ENCODE data around the gene BARHL2.

The BARHL2 gene

GRCh38 chr1:90694846-90695245 is 22.3 kb downstream of the BARHL2 start:
- H3K4me3 ChIP-seq (ENCODE audit: low read depth, low read length): no peak overlapping the region
- no peak for TF ChIP-seq CTCF (IDR thresholded peaks at IDR 0.05; ENCODE audit: borderline replicate concordance, insufficient read depth, low read depth, low read length)

- no peak for TF ChIP-seq CTCF (IDR thresholded peaks at IDR 0.05; ENCODE audit: borderline replicate concordance, insufficient read depth, low read depth, low read length)
- H3K4me3 ChIP-seq (ENCODE audit: low read depth, low read length): no peak overlapping the region
Measured at GRCh38 chr1:90687747-90688146, 29.4 kb downstream of the BARHL2 start.

GRCh38 chr1:90675161-90675847 is 41.8 kb downstream of the BARHL2 start:
- H3K4me3 ChIP-seq (ENCODE audit: low read depth, low read length): no peak overlapping the region
- no peak for TF ChIP-seq CTCF (IDR thresholded peaks at IDR 0.05; ENCODE audit: borderline replicate concordance, insufficient read depth, low read depth, low read length)

DNA sequence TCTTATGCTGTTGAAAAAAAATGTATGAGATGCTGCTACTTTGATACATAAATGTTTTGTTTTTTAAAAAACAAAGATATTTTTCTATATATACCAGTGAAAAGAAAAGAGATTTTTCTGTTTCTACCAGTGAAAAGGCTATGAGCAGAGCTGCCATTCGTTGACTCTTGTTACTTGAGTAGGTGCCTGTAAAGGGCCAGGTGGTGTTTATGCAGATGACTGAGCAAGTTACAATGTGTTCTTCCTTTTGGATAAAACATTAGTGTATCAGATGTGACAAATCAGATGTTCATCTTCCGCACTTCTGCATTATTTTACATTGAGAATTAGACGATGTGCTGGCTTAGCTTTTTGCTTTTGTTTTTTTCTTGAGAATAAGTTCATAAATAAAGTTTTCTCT is 45.4 kb downstream of the BARHL2 start:
- no peak overlapping the region for H3K4me3 ChIP-seq (ENCODE audit: low read depth, low read length)
- TF ChIP-seq CTCF (IDR thresholded peaks at IDR 0.05; ENCODE audit: borderline replicate concordance, insufficient read depth, low read depth, low read length): no peak

DNA sequence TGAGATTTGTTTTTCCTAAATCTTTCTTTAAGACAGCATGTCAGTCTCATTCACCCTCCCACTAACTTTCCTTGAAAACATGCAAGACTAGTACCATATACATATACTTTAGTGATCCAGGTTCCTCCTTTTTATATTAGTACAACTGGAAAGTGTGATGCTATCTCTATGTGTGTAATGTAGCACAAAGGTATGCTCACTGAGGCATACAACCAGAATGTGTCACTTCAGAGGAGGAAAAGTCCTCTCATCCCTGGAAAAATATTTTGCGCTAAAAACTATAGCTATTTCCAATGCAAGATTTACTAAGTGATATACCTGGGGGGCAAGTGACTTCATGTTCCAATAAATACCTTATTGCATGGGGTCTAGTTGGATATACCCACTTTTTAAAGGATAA is 45.9 kb downstream of the BARHL2 start:
- no peak for TF ChIP-seq CTCF (IDR thresholded peaks at IDR 0.05; ENCODE audit: borderline replicate concordance, insufficient read depth, low read depth, low read length)
- H3K4me3 ChIP-seq (ENCODE audit: low read depth, low read length): no peak overlapping the region
